Measurements from ENCODE around the gene TACR1.

DNA sequence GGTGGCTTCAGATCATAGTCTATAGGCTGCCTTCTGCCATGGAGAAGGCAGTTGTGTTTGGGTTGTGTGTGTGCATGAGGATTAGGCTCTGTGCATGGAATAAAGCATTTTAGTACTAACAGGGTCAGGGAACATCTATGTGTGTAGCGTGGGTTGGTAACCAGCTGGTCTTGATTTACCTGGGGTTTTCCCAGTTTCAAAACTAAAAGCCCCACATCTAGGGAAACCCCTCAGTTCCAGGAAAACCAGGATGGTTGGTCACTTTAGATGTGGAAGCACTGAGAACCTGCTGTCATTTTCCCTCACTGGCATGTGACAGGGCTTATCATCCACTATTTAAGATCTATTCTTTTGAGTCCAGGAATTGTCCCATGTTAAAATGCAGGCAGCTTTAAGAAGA lies 124.6 kb downstream of the TACR1 start:
- TF ChIP-seq, protein P1, sequence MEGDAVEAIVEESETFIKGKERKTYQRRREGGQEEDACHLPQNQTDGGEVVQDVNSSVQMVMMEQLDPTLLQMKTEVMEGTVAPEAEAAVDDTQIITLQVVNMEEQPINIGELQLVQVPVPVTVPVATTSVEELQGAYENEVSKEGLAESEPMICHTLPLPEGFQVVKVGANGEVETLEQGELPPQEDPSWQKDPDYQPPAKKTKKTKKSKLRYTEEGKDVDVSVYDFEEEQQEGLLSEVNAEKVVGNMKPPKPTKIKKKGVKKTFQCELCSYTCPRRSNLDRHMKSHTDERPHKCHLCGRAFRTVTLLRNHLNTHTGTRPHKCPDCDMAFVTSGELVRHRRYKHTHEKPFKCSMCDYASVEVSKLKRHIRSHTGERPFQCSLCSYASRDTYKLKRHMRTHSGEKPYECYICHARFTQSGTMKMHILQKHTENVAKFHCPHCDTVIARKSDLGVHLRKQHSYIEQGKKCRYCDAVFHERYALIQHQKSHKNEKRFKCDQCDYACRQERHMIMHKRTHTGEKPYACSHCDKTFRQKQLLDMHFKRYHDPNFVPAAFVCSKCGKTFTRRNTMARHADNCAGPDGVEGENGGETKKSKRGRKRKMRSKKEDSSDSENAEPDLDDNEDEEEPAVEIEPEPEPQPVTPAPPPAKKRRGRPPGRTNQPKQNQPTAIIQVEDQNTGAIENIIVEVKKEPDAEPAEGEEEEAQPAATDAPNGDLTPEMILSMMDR (IDR thresholded peaks at IDR 0.05): no peak
- no peak for TF ChIP-seq EP300 (IDR thresholded peaks at IDR 0.05)
